IMR-90 (cell line): Measurements from ENCODE around the gene CATSPERZ.

Experiments used
- BHLHE40 ChIP-seq: fragments of 150-350 bp; IDR thresholded peaks from 2 replicates; pipeline ENCODE4 v1.6.1; 2016; ENCODE audit warnings: mild to moderate bottlenecking, low read depth, low read length
- POLR2A ChIP-seq: IDR thresholded peaks from 2 replicates; pipeline ENCODE4 v1.6.1; 2012; ENCODE audit warnings: mild to moderate bottlenecking, low read depth, low read length
- TF ChIP-seq, protein P1 (sequence below): conservative IDR thresholded peaks from 2 replicates; pipeline ENCODE4 v1.5.1; 2012; ENCODE audit warnings: mild to moderate bottlenecking, low read depth, low read length, improper control_type of control experiment

DNA sequence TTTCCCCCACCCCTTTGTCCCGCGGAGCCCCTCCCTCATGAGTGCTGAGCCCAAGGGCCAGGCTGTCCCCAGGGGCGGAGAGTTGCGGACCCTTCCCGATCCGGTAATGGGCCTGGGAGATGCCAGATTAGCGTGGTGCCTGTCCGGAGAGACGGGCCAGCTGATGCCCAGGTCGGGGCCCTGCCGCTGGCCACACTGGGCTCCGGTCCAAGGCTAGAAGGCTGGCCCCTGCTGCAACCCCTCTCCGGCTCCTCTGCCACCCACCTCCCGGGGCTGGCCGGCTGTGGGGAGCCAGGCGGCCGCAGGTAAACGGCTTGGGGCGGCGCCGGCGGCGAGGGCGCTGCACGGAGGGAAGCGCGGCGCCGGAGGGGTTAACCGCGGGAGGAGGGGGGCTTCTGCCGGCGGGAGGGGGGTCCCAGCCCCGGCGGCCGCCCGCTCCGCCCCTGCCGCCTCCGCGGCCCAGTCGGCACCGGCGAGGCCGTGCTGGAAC is 8.9 kb upstream of the CATSPERZ start, which contains the start of gene KCNK4:
- TF ChIP-seq POLR2A (no peak), BHLHE40 (no peak)
- TF ChIP-seq, protein P1, sequence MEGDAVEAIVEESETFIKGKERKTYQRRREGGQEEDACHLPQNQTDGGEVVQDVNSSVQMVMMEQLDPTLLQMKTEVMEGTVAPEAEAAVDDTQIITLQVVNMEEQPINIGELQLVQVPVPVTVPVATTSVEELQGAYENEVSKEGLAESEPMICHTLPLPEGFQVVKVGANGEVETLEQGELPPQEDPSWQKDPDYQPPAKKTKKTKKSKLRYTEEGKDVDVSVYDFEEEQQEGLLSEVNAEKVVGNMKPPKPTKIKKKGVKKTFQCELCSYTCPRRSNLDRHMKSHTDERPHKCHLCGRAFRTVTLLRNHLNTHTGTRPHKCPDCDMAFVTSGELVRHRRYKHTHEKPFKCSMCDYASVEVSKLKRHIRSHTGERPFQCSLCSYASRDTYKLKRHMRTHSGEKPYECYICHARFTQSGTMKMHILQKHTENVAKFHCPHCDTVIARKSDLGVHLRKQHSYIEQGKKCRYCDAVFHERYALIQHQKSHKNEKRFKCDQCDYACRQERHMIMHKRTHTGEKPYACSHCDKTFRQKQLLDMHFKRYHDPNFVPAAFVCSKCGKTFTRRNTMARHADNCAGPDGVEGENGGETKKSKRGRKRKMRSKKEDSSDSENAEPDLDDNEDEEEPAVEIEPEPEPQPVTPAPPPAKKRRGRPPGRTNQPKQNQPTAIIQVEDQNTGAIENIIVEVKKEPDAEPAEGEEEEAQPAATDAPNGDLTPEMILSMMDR, result no peak
